HFFc6 (cell line): Measurements from ENCODE around the gene CRYGN. TPM values are rescaled to one million over a fixed set of nuclear protein-coding genes. Genes with fewer than 3 reads are reported as not detected.

Experiments
- DNase-seq: peaks from one replicate; pipeline ENCODE4 v3.0.0-alpha.2; 2018
- H3K27ac Mint-ChIP-seq: 2 replicates; pipeline ENCODE4 v1.8.0; 2020; ENCODE audit warnings: mild to moderate bottlenecking, mixed read lengths
- H3K27me3 Mint-ChIP-seq: 2 replicates; pipeline ENCODE4 v1.8.0; 2021; ENCODE audit warnings: mild to moderate bottlenecking, moderate library complexity, mixed read lengths; ENCODE audit not compliant: insufficient read depth
- H3K36me3 Mint-ChIP-seq: 2 replicates; pipeline ENCODE4 v1.8.0; 2021; ENCODE audit warnings: low read depth, mixed read lengths
- H3K4me1 Mint-ChIP-seq: 2 replicates; pipeline ENCODE4 v1.8.0; 2020; ENCODE audit warnings: low read depth, mixed read lengths
- H3K4me3 Mint-ChIP-seq: 2 replicates; pipeline ENCODE4 v1.8.0; 2020; ENCODE audit warnings: mild to moderate bottlenecking, moderate library complexity, mixed read lengths
- H3K9me3 Mint-ChIP-seq: 2 replicates; pipeline ENCODE4 v1.8.0; 2020; ENCODE audit warnings: mild to moderate bottlenecking, mixed read lengths
- CTCF ChIP-seq: fragments of 200-600 bp; sonication (generic); IDR thresholded peaks from 2 replicates; pipeline ENCODE4 v1.5.0; 2021; ENCODE audit warnings: antibody characterized with exemption, mild to moderate bottlenecking
- total RNA-seq, 6 experiments: library from RNA; stranded (reverse); fragmentation: NEBNext Ultra II Directional; extraction: Animal tissue kit (Norgen Biotek cat#: 25700); gene quantifications; 2 replicates in 1 of 6; 3 replicates in 5 of 6; pipeline ENCODE4 v1.2.3, GENCODE V29; 2021

The CRYGN gene
- total RNA-seq, 6 experiments from 2014 or later: not detected

GRCh38 chr7:151444632-151445031 is 4.7 kb upstream of the CRYGN start:
- DNase-seq: no peak
- no peaks in the 10 kb centered on the region for H3K36me3 Mint-ChIP-seq
- H3K27me3 Mint-ChIP-seq: peaks cover 12% of the 10 kb centered on the region
- H3K4me3 Mint-ChIP-seq: no peak overlapping the region
- no peak for TF ChIP-seq CTCF
- no peaks in the 10 kb centered on the region for H3K9me3 Mint-ChIP-seq
- H3K27ac Mint-ChIP-seq: no peak overlapping the region
- H3K4me1 Mint-ChIP-seq: peaks cover 4% of the 10 kb centered on the region

- Mint-ChIP-seq H3K4me1 (no peaks in the 10 kb centered on the region), H3K27me3 (peaks cover 20% of the 10 kb centered on the region), H3K36me3 (no peaks in the 10 kb centered on the region), H3K9me3 (no peaks in the 10 kb centered on the region), H3K27ac (no peak overlapping the region), H3K4me3 (no peak overlapping the region)
- TF ChIP-seq CTCF: no peak
- no peak for DNase-seq
Observed at GRCh38 chr7:151442776-151443496, 3.0 kb upstream of the CRYGN start.

GRCh38 chr7:151440799-151441445 is 981 bp upstream of the CRYGN start:
- Mint-ChIP-seq H3K27ac (no peak overlapping the region), H3K27me3 (peaks cover 30% of the 10 kb centered on the region)
- no peak for DNase-seq

GRCh38 chr7:151438864-151439601 is 908 bp downstream of the CRYGN start:
- Mint-ChIP-seq H3K36me3 (no peaks in the 10 kb centered on the region), H3K4me1 (peaks cover 8% of the 10 kb centered on the region), H3K27ac (no peak overlapping the region), H3K9me3 (no peaks in the 10 kb centered on the region), H3K27me3 (peaks cover 31% of the 10 kb centered on the region), H3K4me3 (no peak overlapping the region)
- TF ChIP-seq CTCF: no peak
- DNase-seq: no peak

More at GRCh38 chr7:151440799-151441445, 981 bp upstream of the CRYGN start:
- Mint-ChIP-seq H3K9me3 (no peaks in the 10 kb centered on the region), H3K36me3 (no peaks in the 10 kb centered on the region), H3K4me1 (peaks cover 8% of the 10 kb centered on the region), H3K4me3 (no peak overlapping the region)
- TF ChIP-seq CTCF: no peak

GRCh38 chr7:151437866-151438516 is 1.9 kb downstream of the CRYGN start:
- H3K27me3 Mint-ChIP-seq: peaks cover 36% of the 10 kb centered on the region
- no peak overlapping the region for H3K4me3 Mint-ChIP-seq

More at GRCh38 chr7:151437866-151438516, 1.9 kb downstream of the CRYGN start:
- H3K9me3 Mint-ChIP-seq: no peaks in the 10 kb centered on the region
- DNase-seq: no peak
- no peaks in the 10 kb centered on the region for H3K36me3 Mint-ChIP-seq
- TF ChIP-seq CTCF: no peak
- no peak overlapping the region for H3K27ac Mint-ChIP-seq
- H3K4me1 Mint-ChIP-seq: peaks cover 8% of the 10 kb centered on the region
